HG02759 (cell line): ENCODE results near the gene IL4.

Source experiments
- ATAC-seq: cut with Tn5 transposase; IDR thresholded peaks from one replicate; pipeline ENCODE4 v1.9.1; 2021; ENCODE audit warnings: mild to moderate bottlenecking, moderate library complexity; ENCODE audit not compliant: unreplicated experiment

IL4 gene

DNA sequence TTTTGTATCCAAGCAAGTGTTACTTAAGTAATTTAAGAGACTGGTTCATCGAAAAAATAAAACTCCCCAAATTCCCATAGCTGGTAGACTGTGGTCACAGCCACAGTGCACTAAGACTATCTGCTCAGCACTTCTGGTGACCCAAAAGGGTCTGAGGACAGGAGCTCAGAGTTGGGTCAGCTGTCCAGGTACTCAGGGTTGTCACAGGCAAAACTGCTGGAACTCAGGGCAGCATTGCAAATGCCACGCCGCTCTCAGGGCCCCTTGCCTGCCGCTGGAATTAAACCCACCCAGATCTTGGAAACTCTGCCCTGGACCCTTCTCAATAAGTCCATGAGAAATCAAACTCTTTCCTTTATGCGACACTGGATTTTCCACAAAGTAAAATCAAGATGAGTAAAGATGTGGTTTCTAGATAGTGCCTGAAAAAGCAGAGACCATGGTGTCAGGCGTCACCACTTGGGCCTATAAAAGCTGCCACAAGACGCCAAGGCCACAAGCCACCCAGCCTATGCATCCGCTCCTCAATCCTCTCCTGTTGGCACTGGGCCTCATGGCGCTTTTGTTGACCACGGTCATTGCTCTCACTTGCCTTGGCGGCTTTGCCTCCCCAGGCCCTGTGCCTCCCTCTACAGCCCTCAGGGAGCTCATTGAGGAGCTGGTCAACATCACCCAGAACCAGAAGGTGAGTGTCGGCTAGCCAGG lies 16.0 kb upstream of the IL4 start, which contains the start of gene IL13:
IL13 (plus strand) TSS at position 498 of the 705 bp plus-strand sequence; CDS start at position 512, 14 bp downstream.
- ATAC-seq: no peak

DNA sequence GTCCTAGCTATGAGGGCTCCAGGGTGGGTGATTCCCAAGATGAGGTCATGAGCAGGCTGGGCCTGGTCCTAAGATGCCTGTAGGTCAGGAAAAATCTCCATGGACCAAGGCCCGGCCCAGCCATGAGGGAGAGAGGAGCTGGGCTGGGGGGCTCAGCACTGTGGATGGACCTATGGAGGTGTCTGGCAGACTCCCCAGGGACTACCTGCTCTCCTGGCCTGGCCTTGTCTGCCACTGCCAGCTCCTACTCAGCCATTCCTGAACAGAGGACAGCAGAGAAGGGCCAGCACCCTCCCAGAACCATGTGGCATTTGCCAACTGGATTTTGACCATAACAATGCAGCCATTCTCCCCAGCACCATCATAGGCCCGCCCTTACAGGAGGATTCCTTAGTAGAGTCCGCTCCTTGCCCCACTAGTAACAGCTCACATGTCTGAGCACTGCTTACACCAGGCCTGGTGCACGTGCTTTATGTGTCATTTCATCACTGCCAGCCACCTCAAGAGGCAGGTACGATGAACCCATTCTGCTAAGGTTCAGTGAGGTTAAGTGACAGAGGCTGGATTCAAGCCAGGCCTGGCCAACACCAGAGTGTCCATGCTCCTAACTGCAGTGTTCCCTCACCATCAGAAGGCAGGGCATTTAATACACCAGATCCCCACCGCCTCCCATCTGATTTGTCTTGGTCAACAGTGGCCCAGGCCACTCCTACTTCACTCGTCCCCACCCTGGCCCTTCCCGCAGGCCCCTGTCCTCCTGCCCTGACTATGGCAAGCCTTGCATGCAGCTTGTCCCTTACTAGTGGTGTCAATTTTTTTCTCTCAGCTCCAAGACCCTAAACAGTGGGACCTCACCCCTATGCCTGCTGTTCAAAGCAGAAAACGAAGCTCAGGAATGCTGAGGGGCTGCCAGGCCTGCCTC lies 15.1 kb upstream of the IL4 start:
- no peak for ATAC-seq

DNA sequence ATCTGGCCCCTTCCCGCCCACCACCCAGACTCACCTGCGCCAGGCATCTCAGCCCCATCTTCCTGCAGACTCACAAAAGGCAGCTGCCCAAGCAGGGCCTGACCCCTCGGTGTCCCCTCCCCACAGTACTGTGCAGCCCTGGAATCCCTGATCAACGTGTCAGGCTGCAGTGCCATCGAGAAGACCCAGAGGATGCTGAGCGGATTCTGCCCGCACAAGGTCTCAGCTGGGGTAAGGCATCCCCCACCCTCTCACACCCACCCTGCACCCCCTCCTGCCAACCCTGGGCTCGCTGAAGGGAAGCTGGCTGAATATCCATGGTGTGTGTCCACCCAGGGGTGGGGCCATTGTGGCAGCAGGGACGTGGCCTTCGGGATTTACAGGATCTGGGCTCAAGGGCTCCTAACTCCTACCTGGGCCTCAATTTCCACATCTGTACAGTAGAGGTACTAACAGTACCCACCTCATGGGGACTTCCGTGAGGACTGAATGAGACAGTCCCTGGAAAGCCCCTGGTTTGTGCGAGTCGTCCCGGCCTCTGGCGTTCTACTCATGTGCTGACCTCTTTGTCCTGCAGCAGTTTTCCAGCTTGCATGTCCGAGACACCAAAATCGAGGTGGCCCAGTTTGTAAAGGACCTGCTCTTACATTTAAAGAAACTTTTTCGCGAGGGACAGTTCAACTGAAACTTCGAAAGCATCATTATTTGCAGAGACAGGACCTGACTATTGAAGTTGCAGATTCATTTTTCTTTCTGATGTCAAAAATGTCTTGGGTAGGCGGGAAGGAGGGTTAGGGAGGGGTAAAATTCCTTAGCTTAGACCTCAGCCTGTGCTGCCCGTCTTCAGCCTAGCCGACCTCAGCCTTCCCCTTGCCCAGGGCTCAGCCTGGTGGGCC lies 13.9 kb upstream of the IL4 start:
- no peak for ATAC-seq

GRCh38 chr5:132661231-132662003 lies 12.4 kb upstream of the IL4 start:
- ATAC-seq: no peak

- ATAC-seq: no peak
Measured at GRCh38 chr5:132662004-132662401, 11.8 kb upstream of the IL4 start.

DNA sequence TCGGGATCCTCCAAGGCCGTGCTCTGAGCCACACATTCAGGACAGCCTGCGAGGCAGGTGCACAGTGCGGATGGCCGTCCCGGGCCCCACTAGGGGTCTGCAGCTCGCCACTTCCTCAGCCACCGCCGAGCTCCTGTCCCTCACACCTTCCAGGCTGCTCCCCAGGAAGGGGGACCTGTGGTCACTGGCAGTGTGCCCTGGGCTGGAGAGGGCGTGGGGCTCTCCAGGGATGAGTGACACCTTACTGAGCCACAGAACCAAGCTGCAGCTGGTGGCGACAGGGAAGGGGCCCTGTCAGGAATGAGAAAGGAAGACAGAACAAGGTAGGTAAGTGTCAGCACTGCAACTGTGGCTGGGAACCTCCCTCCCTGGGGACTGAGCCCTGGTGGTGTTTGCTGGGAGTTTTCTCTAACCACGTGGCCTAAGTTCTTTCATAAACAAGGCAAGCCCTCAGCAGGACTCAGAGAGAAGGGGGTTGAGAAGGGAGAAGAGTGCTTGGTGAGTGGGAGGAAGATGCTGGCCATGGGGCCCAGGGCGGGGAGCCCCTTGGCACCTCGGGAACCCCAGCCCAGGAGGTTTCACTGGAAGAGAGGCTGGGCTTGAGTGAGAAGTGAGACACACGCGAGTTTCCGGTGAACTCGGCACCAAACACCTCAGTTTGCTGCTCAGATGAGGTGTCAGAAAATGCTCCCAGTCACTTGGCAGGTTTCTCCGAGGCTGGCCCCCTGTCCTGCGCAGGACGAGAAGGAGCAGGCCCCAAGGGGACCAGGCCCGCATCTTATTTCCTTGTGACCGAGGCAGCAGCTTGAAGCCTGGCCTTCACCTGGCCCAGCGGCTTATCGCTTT lies 10.6 kb upstream of the IL4 start:
- peak; percentile 65 for ATAC-seq

- ATAC-seq: peak; percentile 43
Measured at GRCh38 chr5:132663771-132664695, 9.8 kb upstream of the IL4 start.

- no peak for ATAC-seq
Measured at GRCh38 chr5:132664696-132665209, 9.0 kb upstream of the IL4 start.

- ATAC-seq: no peak
Measured at GRCh38 chr5:132665574-132666080, 8.2 kb upstream of the IL4 start.

DNA sequence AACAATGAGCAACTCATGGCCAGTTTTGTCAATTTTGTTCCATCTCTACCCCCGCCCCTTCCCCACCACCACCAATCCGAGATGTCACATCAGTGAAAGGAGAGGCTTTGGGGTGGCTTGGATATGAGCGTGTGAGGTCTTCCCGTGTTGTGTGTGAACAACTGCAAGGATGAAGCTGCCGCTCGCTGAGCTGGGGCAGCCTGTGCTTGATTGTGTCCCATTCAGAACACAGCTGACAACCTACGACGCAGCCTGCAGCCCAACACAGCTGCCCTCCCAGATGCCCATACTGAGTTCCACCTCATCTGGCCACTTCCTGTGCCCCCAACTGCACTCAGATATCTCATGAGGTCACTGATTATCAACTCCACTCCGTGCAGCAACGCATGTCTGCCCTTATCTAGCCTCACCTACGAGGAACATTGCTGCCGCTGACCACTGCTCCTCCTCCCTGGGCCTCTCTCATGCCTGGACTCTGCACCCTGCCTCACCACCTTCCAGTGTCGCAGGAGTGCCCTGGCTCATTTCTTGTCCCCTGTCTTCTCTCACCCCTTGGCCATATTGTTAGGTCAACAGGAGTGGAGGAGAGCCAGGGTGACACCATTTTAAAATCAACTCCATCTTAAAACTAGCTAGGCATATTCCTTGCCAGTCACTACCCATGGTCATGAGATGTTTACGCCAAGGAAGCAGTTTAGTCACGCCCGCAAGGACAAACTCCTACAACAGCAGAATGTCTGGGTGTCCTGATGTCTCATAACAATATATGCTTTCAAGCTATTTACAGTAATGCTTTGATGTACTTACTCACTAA lies 7.3 kb upstream of the IL4 start:
- no peak for ATAC-seq

GRCh38 chr5:132667309-132667708 lies 6.5 kb upstream of the IL4 start:
- ATAC-seq: no peak

DNA sequence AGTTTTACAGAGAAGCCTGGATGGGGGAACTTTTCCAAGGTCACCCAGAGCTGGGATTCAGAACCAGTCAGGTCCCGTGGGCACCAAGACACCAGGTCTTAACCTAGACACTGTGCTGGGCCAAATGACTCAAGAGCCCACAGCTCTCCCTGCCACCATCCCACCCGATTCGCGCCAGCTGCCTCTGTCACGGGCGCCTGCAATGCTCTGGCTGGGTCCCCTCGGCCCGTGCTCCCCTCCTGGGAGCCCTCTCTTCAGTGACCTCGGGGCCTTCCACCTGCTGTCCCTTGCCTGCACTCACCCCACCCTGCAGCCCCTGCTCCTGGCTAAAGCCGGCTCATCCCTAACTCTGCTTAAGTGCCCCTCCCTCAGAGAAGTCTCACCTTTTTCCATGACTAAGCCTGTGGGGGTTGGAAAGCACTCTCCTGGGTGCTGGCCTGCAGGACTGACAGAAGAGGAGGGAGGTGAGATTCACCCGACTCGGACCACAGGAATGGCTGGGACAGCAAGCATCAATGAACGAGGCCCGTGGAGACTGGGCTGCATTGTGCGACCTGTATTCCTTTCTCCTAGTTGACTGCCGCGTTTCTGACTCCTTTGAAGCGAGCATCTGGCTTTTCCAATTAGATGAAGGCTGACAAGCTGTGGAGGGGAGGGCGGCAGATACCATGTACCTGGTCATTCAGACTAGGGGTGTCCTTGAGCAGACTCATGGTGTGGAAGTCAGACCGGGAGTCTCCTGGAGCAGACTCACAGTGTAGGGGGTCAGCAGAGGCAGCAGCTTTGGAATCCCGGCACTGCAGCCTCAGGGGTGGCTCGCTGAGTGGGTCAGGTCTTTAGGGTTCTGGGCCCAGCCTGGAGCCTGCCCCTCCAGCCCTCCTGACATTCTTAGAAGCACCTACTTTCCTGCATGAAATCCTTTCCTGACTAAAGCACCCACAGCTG lies 5.8 kb upstream of the IL4 start:
- no peak for ATAC-seq

DNA sequence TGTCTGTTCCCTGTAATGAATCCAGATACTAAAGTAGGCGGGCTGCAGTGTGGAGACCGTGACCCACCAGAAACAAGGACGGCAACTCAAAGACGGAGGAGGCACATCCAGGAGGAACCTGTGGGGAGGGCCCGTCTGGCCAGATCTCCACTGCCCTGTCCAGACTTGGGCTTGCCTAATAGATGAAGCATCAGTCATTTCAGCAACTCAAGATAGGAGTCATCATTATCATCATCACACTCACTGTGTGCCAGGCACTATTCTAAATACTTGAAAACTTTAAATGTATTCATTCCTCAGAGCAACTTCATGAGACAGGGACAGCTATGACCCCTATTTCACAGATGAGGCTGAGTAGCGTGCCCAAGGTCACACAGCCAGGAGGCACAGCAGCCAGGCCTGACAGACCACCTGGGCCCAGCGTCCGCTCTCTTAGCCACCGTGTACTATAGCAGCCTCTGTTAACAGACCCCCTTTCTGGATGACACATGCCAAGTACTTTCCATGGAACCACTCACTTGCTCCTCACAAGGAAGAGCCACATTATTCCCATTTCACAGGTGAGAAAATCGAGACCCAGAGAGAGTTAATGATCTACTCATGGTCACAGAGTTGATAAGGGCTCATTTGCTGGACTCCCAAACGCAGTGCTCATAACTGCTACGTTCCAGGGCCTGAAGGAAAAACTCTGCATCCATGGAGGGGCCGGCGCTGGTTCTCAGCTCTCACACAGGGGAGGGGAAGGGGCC lies 4.9 kb upstream of the IL4 start:
- ATAC-seq: no peak

GRCh38 chr5:132669455-132669820 lies 4.4 kb upstream of the IL4 start:
- ATAC-seq: no peak
